HG03558 (cell line): ENCODE measurements around the gene UBL3.

Source experiments
- ATAC-seq: cut with Tn5 transposase; IDR thresholded peaks from one replicate; pipeline ENCODE4 v1.9.1; 2021; ENCODE audit warnings: moderate number of reproducible peaks; ENCODE audit not compliant: unreplicated experiment; ENCODE audit errors: extremely low read depth

UBL3 gene

GRCh38 chr13:29763436-29764180 lies 86.8 kb downstream of the UBL3 start:
- no peak for ATAC-seq

- ATAC-seq: no peak
Observed at GRCh38 chr13:29761815-29762214, 88.6 kb downstream of the UBL3 start.

GRCh38 chr13:29761160-29761559 lies 89.3 kb downstream of the UBL3 start:
- ATAC-seq: no peak

GRCh38 chr13:29760544-29760943 lies 89.9 kb downstream of the UBL3 start:
- ATAC-seq: no peak

GRCh38 chr13:29758531-29759114 lies 91.8 kb downstream of the UBL3 start:
- peak; percentile 75 for ATAC-seq

- ATAC-seq: no peak
Observed at GRCh38 chr13:29756506-29756905, 93.9 kb downstream of the UBL3 start.

- ATAC-seq: no peak
Observed at GRCh38 chr13:29754473-29754806, 96.0 kb downstream of the UBL3 start.

GRCh38 chr13:29753618-29754472 lies 96.6 kb downstream of the UBL3 start:
- ATAC-seq: no peak

- no peak for ATAC-seq
Observed at GRCh38 chr13:29752175-29752574, 98.2 kb downstream of the UBL3 start.

- no peak for ATAC-seq
Observed at GRCh38 chr13:29750183-29750530, 100.3 kb downstream of the UBL3 start.

GRCh38 chr13:29749401-29750182 lies 100.8 kb downstream of the UBL3 start:
- ATAC-seq: no peak

- ATAC-seq: no peak
Observed at GRCh38 chr13:29748097-29748496, 102.3 kb downstream of the UBL3 start.

GRCh38 chr13:29746148-29746677 lies 104.2 kb downstream of the UBL3 start:
- ATAC-seq: no peak

- ATAC-seq: no peak
Observed at GRCh38 chr13:29745704-29746103, 104.7 kb downstream of the UBL3 start.

- ATAC-seq: no peak
Observed at GRCh38 chr13:29743201-29743786, 107.1 kb downstream of the UBL3 start.

- ATAC-seq: no peak
Observed at GRCh38 chr13:29740961-29741360, 109.5 kb downstream of the UBL3 start.

- ATAC-seq: no peak
Observed at GRCh38 chr13:29737061-29737460, 113.4 kb downstream of the UBL3 start.

GRCh38 chr13:29733147-29733611 lies 117.2 kb downstream of the UBL3 start:
- no peak for ATAC-seq

GRCh38 chr13:29730253-29730652 lies 120.2 kb downstream of the UBL3 start:
- no peak for ATAC-seq

- ATAC-seq: no peak
Observed at GRCh38 chr13:29722415-29722814, 128.0 kb downstream of the UBL3 start.
